Gastrocnemius medialis (tissue), 4 donors: ENCODE data around the gene AUTS2.

Experiments used
- POLR2A ChIP-seq, 2 donors: fragments of 450-650 bp; IDR thresholded peaks; one replicate each; pipeline ENCODE4 v1.6.1; 2017; ENCODE audit warnings: antibody characterized with exemption in 2 of 2, mild to moderate bottlenecking in 2 of 2, moderate library complexity in 2 of 2
- TF ChIP-seq, protein P1 (sequence below), 5 experiments: fragments of 450-650 bp in 3 of 5; fragments of 200-600 bp in 2 of 5; sonication (generic) in 2 of 5; IDR thresholded peaks in 4 of 5; conservative IDR thresholded peaks in 1 of 5; 1 replicate in 4 of 5; 2 replicates in 1 of 5; pipeline ENCODE4 v1.5.1; 2016 to 2019; ENCODE audit warnings: antibody characterized with exemption in 5 of 5, mild to moderate bottlenecking in 3 of 5, moderate library complexity in 3 of 5

DNA sequence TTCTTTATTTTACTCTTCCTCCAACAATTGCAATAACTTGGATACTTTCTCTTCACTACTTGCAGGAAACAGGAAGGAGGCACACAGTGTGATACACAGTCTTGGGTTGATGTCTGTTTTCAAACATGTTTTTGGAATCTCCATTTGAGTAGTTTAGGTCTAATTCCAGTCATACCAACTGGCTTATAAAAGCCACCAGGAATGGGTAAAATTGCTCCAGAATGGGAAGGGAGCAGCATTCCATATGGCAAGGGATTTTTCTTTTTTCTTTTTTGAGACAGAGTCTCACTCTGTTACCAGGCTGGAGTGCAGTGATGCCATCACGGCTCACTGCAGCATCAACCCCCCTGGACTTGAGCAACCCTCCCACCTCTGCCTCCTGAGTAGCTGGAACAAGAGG is 988.5 kb downstream of the AUTS2 start:
- TF ChIP-seq, protein P1, sequence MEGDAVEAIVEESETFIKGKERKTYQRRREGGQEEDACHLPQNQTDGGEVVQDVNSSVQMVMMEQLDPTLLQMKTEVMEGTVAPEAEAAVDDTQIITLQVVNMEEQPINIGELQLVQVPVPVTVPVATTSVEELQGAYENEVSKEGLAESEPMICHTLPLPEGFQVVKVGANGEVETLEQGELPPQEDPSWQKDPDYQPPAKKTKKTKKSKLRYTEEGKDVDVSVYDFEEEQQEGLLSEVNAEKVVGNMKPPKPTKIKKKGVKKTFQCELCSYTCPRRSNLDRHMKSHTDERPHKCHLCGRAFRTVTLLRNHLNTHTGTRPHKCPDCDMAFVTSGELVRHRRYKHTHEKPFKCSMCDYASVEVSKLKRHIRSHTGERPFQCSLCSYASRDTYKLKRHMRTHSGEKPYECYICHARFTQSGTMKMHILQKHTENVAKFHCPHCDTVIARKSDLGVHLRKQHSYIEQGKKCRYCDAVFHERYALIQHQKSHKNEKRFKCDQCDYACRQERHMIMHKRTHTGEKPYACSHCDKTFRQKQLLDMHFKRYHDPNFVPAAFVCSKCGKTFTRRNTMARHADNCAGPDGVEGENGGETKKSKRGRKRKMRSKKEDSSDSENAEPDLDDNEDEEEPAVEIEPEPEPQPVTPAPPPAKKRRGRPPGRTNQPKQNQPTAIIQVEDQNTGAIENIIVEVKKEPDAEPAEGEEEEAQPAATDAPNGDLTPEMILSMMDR (IDR thresholded peaks at IDR 0.05 in 4 of 5, conservative IDR thresholded peaks at IDR 0.05 in 1 of 5) = no peak
- no peak for TF ChIP-seq POLR2A (IDR thresholded peaks at IDR 0.05)
